GM23338 (cell line): ENCODE measurements around the gene PLEKHD1. TPM values are rescaled to one million over a fixed set of nuclear protein-coding genes. Genes with fewer than 3 reads are reported as not detected.

Experiments
- ATAC-seq: fragments of 200-7000 bp; cut with Tn5 transposase; 3 replicates; pipeline ENCODE4 v1.9.1; 2020
- DNase-seq: peaks from one replicate; pipeline ENCODE4 v3.0.0-alpha.2; 2015; ENCODE audit warnings: low spot score
- H2AFZ ChIP-seq: fragments of 200-600 bp; sonication (generic); 2 replicates; pipeline ENCODE4 v1.8.0; 2016; ENCODE audit warnings: antibody characterized with exemption, mild to moderate bottlenecking, moderate library complexity
- H3F3A ChIP-seq: fragments of 200-600 bp; sonication (generic); replicated peaks from 2 replicates; pipeline ENCODE4 v1.8.0; 2017; ENCODE audit warnings: antibody characterized with exemption, mixed run types, low read depth
- H3K27ac ChIP-seq: fragments of 200-600 bp; sonication (generic); 2 replicates; pipeline ENCODE4 v1.6.1; 2016; ENCODE audit warnings: low read depth
- H3K27me3 ChIP-seq: fragments of 200-600 bp; sonication (generic); 2 replicates; pipeline ENCODE4 v1.8.0; 2016; ENCODE audit warnings: mild to moderate bottlenecking, mixed run types, moderate library complexity; ENCODE audit not compliant: insufficient read depth
- H3K36me3 ChIP-seq: fragments of 200-600 bp; sonication (generic); 2 replicates; pipeline ENCODE4 v1.8.0; 2016; ENCODE audit warnings: mild to moderate bottlenecking; ENCODE audit not compliant: insufficient read depth
- H3K4me1 ChIP-seq: fragments of 200-600 bp; sonication (generic); 2 replicates; pipeline ENCODE4 v1.8.0; 2016; ENCODE audit warnings: mild to moderate bottlenecking, moderate library complexity; ENCODE audit not compliant: insufficient read depth
- H3K4me2 ChIP-seq: fragments of 200-600 bp; sonication (generic); 2 replicates; pipeline ENCODE4 v1.7.1; 2017; ENCODE audit warnings: mixed run types
- H3K4me3 ChIP-seq: fragments of 200-600 bp; sonication (generic); 2 replicates; pipeline ENCODE4 v1.6.1; 2016; ENCODE audit warnings: mixed run types
- H3K79me2 ChIP-seq: fragments of 200-600 bp; sonication (generic); replicated peaks from 2 replicates; pipeline ENCODE4 v1.8.0; 2017; ENCODE audit warnings: mild to moderate bottlenecking; ENCODE audit not compliant: insufficient read depth
- H3K9me2 ChIP-seq: fragments of 200-600 bp; sonication (generic); 2 replicates; pipeline ENCODE4 v1.8.0; 2017; ENCODE audit not compliant: insufficient read depth
- H4K20me1 ChIP-seq: fragments of 200-600 bp; sonication (generic); replicated peaks from 2 replicates; pipeline ENCODE4 v1.8.0; 2017; ENCODE audit warnings: mild to moderate bottlenecking; ENCODE audit not compliant: insufficient read depth
- H3K27ac Mint-ChIP-seq: 2 replicates; pipeline ENCODE4 v1.8.0; 2020; ENCODE audit warnings: inconsistent platforms, mild to moderate bottlenecking, moderate library complexity, mixed read lengths
- H3K27me3 Mint-ChIP-seq: 3 replicates; pipeline ENCODE4 v1.8.0; 2022; ENCODE audit warnings: low read depth, mild to moderate bottlenecking, moderate library complexity, mixed read lengths, inconsistent platforms; ENCODE audit not compliant: insufficient read depth, poor library complexity
- H3K36me3 Mint-ChIP-seq: 3 replicates; pipeline ENCODE4 v1.8.0; 2021; ENCODE audit warnings: low read depth, mild to moderate bottlenecking, inconsistent platforms, moderate library complexity, mixed read lengths
- H3K4me1 Mint-ChIP-seq: 3 replicates; pipeline ENCODE4 v1.8.0; 2020; ENCODE audit warnings: mild to moderate bottlenecking, inconsistent platforms, mixed read lengths
- H3K4me3 Mint-ChIP-seq: 3 replicates; pipeline ENCODE4 v1.8.0; 2021; ENCODE audit warnings: moderate library complexity, mild to moderate bottlenecking, inconsistent platforms, mixed read lengths
- H3K9me3 Mint-ChIP-seq: 3 replicates; pipeline ENCODE4 v1.8.0; 2020; ENCODE audit warnings: moderate library complexity, mild to moderate bottlenecking, inconsistent platforms, mixed read lengths
- CTCF ChIP-seq, 2 experiments: fragments of 200-600 bp in 1 of 2; sonication (generic) in 1 of 2; conservative IDR thresholded peaks; 2 replicates each; pipeline versions ENCODE4 v1.5.1 to v1.6.1; 2016 to 2017; ENCODE audit warnings: antibody characterized with exemption in 2 of 2, low read depth in 2 of 2, mild to moderate bottlenecking in 2 of 2, moderate library complexity in 1 of 2
- ETS1 ChIP-seq: IDR thresholded peaks from 2 replicates; pipeline ENCODE4 v1.6.1; 2016; ENCODE audit warnings: antibody characterized with exemption
- EZH2 ChIP-seq: fragments of 200-600 bp; sonication (generic); IDR thresholded peaks from one replicate; pipeline ENCODE4 v1.8.0; 2017; ENCODE audit warnings: antibody characterized with exemption, mild to moderate bottlenecking, low read depth; ENCODE audit not compliant: unreplicated experiment
- NANOG ChIP-seq: IDR thresholded peaks from 2 replicates; pipeline ENCODE4 v1.6.1; 2016; ENCODE audit warnings: antibody characterized with exemption, borderline replicate concordance
- POLR2AphosphoS5 ChIP-seq: IDR thresholded peaks from 2 replicates; pipeline ENCODE4 v1.6.1; 2016; ENCODE audit warnings: antibody characterized with exemption, low read depth
- REST ChIP-seq: IDR thresholded peaks from one replicate; pipeline ENCODE4 v1.6.1; 2018; ENCODE audit warnings: antibody characterized with exemption; ENCODE audit not compliant: unreplicated experiment
- STAT1 ChIP-seq: IDR thresholded peaks from one replicate; pipeline ENCODE4 v1.6.1; 2016; ENCODE audit warnings: antibody characterized with exemption; ENCODE audit not compliant: unreplicated experiment
- ZNF114 ChIP-seq: fragments of 250-450 bp; sonication (Bioruptor Pico); IDR thresholded peaks from 2 replicates; pipeline ENCODE4 v1.5.0; 2020; ENCODE audit warnings: mild to moderate bottlenecking, moderate library complexity
- polyA plus RNA-seq: library from polyadenylated mRNA; unstranded; fragments of >200 nt; fragmentation: Nextera tagmentation; extraction: Ambion mirVana; gene quantifications from 2 replicates; pipeline ENCODE4 v1.2.1, GENCODE V29; 2016
- total RNA-seq: library from RNA; depleted of rRNA; stranded (reverse); fragments of >200 nt; shearing (Covaris generic); gene quantifications from 2 replicates; pipeline ENCODE4 v1.2.3, GENCODE V29; 2014

Gene PLEKHD1
- total and polyA plus RNA-seq, 2 experiments from 2014 or later: 0.19 to 0.28 TPM

- H3K9me2 ChIP-seq: no peaks in the 10 kb centered on the region
- H3K9me3 Mint-ChIP-seq: no peaks in the 10 kb centered on the region
- no peak overlapping the region for H3K27ac ChIP-seq
- no peak overlapping the region for H3K4me3 Mint-ChIP-seq
- peak; percentile 63 for DNase-seq
- no peaks in the 10 kb centered on the region for H3K4me1 ChIP-seq
- H3K27me3 ChIP-seq: no peaks in the 10 kb centered on the region
- H3F3A ChIP-seq: no peaks in the 10 kb centered on the region
- no peak overlapping the region for H3K4me2 ChIP-seq
- no peaks in the 10 kb centered on the region; the same call in 1 of the 2 replicates for H4K20me1 ChIP-seq
- H3K36me3 Mint-ChIP-seq: peaks cover 13% of the 10 kb centered on the region; the same call in 2 of the 3 replicates
- no peaks in the 10 kb centered on the region for H3K27me3 Mint-ChIP-seq
- no peaks in the 10 kb centered on the region for H3K4me1 Mint-ChIP-seq
- no peak overlapping the region for H2AFZ ChIP-seq
- H3K36me3 ChIP-seq: peaks cover 10% of the 10 kb centered on the region; the same call in 1 of the 2 replicates
- H3K27ac Mint-ChIP-seq: no peak overlapping the region
- H3K79me2 ChIP-seq: no peaks in the 10 kb centered on the region
- H3K4me3 ChIP-seq: no peak overlapping the region
- ATAC-seq: peak; percentile 65
- TF ChIP-seq REST (no peak), CTCF (conservative IDR thresholded peaks at IDR 0.05; ENCODE audit: low read depth in 2 of 2) (peak; percentile 84 to 85), STAT1 (no peak), POLR2AphosphoS5 (no peak)
These were observed 24.3 kb upstream of the PLEKHD1 start for GRCh38 chr14:69460093-69460701.

- H3F3A ChIP-seq: no peaks in the 10 kb centered on the region
- H4K20me1 ChIP-seq: no peaks in the 10 kb centered on the region
- H3K36me3 ChIP-seq: no peaks in the 10 kb centered on the region
- H3K4me3 ChIP-seq: no peak overlapping the region
- no peaks in the 10 kb centered on the region for H3K4me1 Mint-ChIP-seq
- DNase-seq (no peak), ATAC-seq (no peak)
- no peaks in the 10 kb centered on the region for H3K79me2 ChIP-seq
- H3K4me3 Mint-ChIP-seq: no peak overlapping the region
- H3K4me1 ChIP-seq: no peaks in the 10 kb centered on the region
- H3K9me3 Mint-ChIP-seq: no peaks in the 10 kb centered on the region
- H3K27me3 ChIP-seq: no peaks in the 10 kb centered on the region
- no peaks in the 10 kb centered on the region for H3K27me3 Mint-ChIP-seq
- H3K27ac ChIP-seq: no peak overlapping the region
- no peak overlapping the region for H3K27ac Mint-ChIP-seq
- H3K4me2 ChIP-seq: no peak overlapping the region
- no peaks in the 10 kb centered on the region for H3K9me2 ChIP-seq
- H2AFZ ChIP-seq: no peak overlapping the region
- H3K36me3 Mint-ChIP-seq: no peaks in the 10 kb centered on the region
- TF ChIP-seq ZNF114 (no peak), ETS1 (no peak), STAT1 (no peak), EZH2 (no peak), REST (no peak), NANOG (no peak), POLR2AphosphoS5 (no peak)
These were observed 20.1 kb upstream of the PLEKHD1 start for GRCh38 chr14:69464379-69464778.
